H1 (cell line): ENCODE data around the gene ZNF705A. TPM values are rescaled to one million over a fixed set of nuclear protein-coding genes. Genes with fewer than 3 reads are reported as not detected.
"Not testable (repeated sequence)": the region's sequence is repeated elsewhere in the genome, so short reads cannot be mapped to it uniquely, and the experiment has no call there.

Experiments
- CTCF ChIA-PET: fragments of 300-600 bp; sonication (Branson Sonifier 250); formaldehyde crosslinking; loops from one replicate; lab custom pipeline; 2021; ENCODE audit not compliant: partially characterized antibody; lab: Charles Lee
- POLR2A ChIA-PET: fragments of 300-600 bp; sonication (Branson Sonifier 250); formaldehyde crosslinking; loops from one replicate; lab custom pipeline; 2021; ENCODE audit warnings: inconsistent platforms; ENCODE audit not compliant: partially characterized antibody; lab: Charles Lee
- DNase-seq, 2 experiments: peaks; one replicate each; pipeline versions ENCODE4 v3.0.0 to v3.0.0-alpha.2; 2010 to 2022; ENCODE audit warnings: low spot score in 2 of 2, low read depth in 1 of 2, mixed read lengths in 1 of 2
- FAIRE-seq: peaks from 2 replicates; lab custom pipeline; 2011; peaks lifted over from hg19 to GRCh38; lab: Jason Lieb, UNC
- H2AFZ ChIP-seq: 2 replicates; pipeline ENCODE4 v1.8.1; 2012; ENCODE audit warnings: low read length, inconsistent platforms
- H2AK5ac ChIP-seq: 2 replicates; pipeline ENCODE4 v1.6.1; 2013; ENCODE audit warnings: low read depth, low read length
- H2BK120ac ChIP-seq: replicated peaks from 2 replicates; pipeline ENCODE3; 2013; ENCODE audit warnings: low read depth, low read length, inconsistent platforms
- H2BK12ac ChIP-seq: 2 replicates; pipeline ENCODE4 v1.6.1; 2013; ENCODE audit warnings: low read depth, low read length
- H2BK15ac ChIP-seq: 2 replicates; pipeline ENCODE4 v1.6.1; 2013; ENCODE audit warnings: low read length
- H2BK20ac ChIP-seq: 2 replicates; pipeline ENCODE4 v1.6.1; 2013; ENCODE audit warnings: low read length
- H2BK5ac ChIP-seq: 2 replicates; pipeline ENCODE4 v1.6.1; 2013; ENCODE audit warnings: low read depth, low read length
- H3K14ac ChIP-seq: 2 replicates; pipeline ENCODE4 v1.6.1; 2013; ENCODE audit warnings: inconsistent platforms; ENCODE audit not compliant: insufficient read length
- H3K18ac ChIP-seq: 2 replicates; pipeline ENCODE4 v1.6.1; 2013; ENCODE audit warnings: low read length; ENCODE audit errors: extremely low read depth
- H3K23ac ChIP-seq: 2 replicates; pipeline ENCODE4 v1.6.1; 2013; ENCODE audit warnings: inconsistent platforms; ENCODE audit not compliant: insufficient read length
- H3K23me2 ChIP-seq: 2 replicates; pipeline ENCODE4 v1.6.1; 2013; ENCODE audit warnings: low read depth, low read length
- H3K27ac ChIP-seq: 2 replicates; pipeline ENCODE4 v1.6.1; 2011; ENCODE audit warnings: low read depth, low read length, inconsistent platforms
- H3K27me3 ChIP-seq, 4 experiments: replicated peaks in 1 of 4; 1 replicate in 1 of 4; 2 replicates in 3 of 4; pipeline versions ENCODE4 v1.6.1 to v1.8.1; 2011 to 2013; ENCODE audit warnings: low read length in 3 of 4, mild to moderate bottlenecking in 3 of 4, inconsistent platforms in 2 of 4, mixed read lengths in 2 of 4, moderate library complexity in 1 of 4; ENCODE audit not compliant: control insufficient read depth in 3 of 4, insufficient read depth in 3 of 4; ENCODE audit errors: extremely low read depth in 1 of 4
- H3K36me3 ChIP-seq, 4 experiments: 2 replicates each; pipeline versions ENCODE4 v1.6.1 to v1.8.1; 2011 to 2013; ENCODE audit warnings: mild to moderate bottlenecking in 4 of 4, low read length in 3 of 4, moderate library complexity in 2 of 4, control low read depth in 1 of 4, inconsistent platforms in 1 of 4; ENCODE audit not compliant: insufficient read depth in 4 of 4, control insufficient read depth in 2 of 4
- H3K4ac ChIP-seq: replicated peaks from 2 replicates; pipeline ENCODE3; 2013; ENCODE audit warnings: low read length, low read depth, mixed read lengths, inconsistent platforms; ENCODE audit not compliant: insufficient read length
- H3K4me1 ChIP-seq, 4 experiments: replicated peaks in 1 of 4; 1 replicate in 1 of 4; 2 replicates in 3 of 4; pipeline versions ENCODE4 v1.6.1 to v1.8.1; 2011 to 2013; ENCODE audit warnings: low read length in 3 of 4, inconsistent platforms in 2 of 4, mixed read lengths in 1 of 4; ENCODE audit not compliant: insufficient read depth in 4 of 4, control insufficient read depth in 3 of 4
- H3K4me2 ChIP-seq, 2 experiments: 2 replicates each; pipeline versions ENCODE4 v1.6.1 to v1.8.1; 2011 to 2013; ENCODE audit warnings: low read depth in 2 of 2, low read length in 2 of 2, control low read depth in 1 of 2, inconsistent platforms in 1 of 2, mild to moderate bottlenecking in 1 of 2; ENCODE audit not compliant: insufficient read depth in 1 of 2
- H3K4me3 ChIP-seq, 4 experiments: fragments of 200-600, 300-600 bp in 1 of 4; sonication (generic), shearing (Covaris generic), sonication (Bioruptor Twin) in 1 of 4; 2 replicates each; pipeline versions ENCODE4 v1.5.1 to v1.8.1; 2011 to 2016; ENCODE audit warnings: low read length in 4 of 4, low read depth in 3 of 4, control low read depth in 2 of 4, inconsistent platforms in 2 of 4, mild to moderate bottlenecking in 2 of 4, mixed read lengths in 1 of 4, moderate library complexity in 1 of 4; ENCODE audit not compliant: insufficient read depth in 2 of 4; ENCODE audit errors: extremely low read depth in 1 of 4
- H3K56ac ChIP-seq: replicated peaks from 2 replicates; pipeline ENCODE3; 2013; ENCODE audit warnings: low read depth, mild to moderate bottlenecking, mixed read lengths, low read length, inconsistent platforms; ENCODE audit not compliant: insufficient read length
- H3K79me1 ChIP-seq: 2 replicates; pipeline ENCODE4 v1.6.1; 2013; ENCODE audit warnings: low read depth, low read length, control low read depth
- H3K79me2 ChIP-seq, 2 experiments: 2 replicates each; pipeline versions ENCODE4 v1.6.1 to v1.8.1; 2012 to 2013; ENCODE audit warnings: low read length in 2 of 2, mild to moderate bottlenecking in 2 of 2, inconsistent platforms in 1 of 2; ENCODE audit not compliant: insufficient read depth in 2 of 2, control insufficient read depth in 1 of 2
- H3K9ac ChIP-seq, 4 experiments: replicated peaks in 1 of 4; 1 replicate in 1 of 4; 2 replicates in 3 of 4; pipeline versions ENCODE4 v1.6.1 to v1.8.1; 2011 to 2013; ENCODE audit warnings: low read depth in 3 of 4, low read length in 3 of 4, control low read depth in 2 of 4, mild to moderate bottlenecking in 2 of 4, moderate library complexity in 2 of 4, inconsistent platforms in 1 of 4; ENCODE audit errors: extremely low read depth in 1 of 4
- H3K9me3 ChIP-seq, 2 experiments: 2 replicates each; pipeline versions ENCODE4 v1.6.1 to v1.8.1; 2012 to 2013; ENCODE audit warnings: mild to moderate bottlenecking in 2 of 2, moderate library complexity in 2 of 2, control low read depth in 1 of 2, inconsistent platforms in 1 of 2, low read depth in 1 of 2, low read length in 1 of 2, mixed read lengths in 1 of 2; ENCODE audit not compliant: insufficient read depth in 2 of 2
- H4K20me1 ChIP-seq, 2 experiments: replicated peaks in 1 of 2; 2 replicates each; pipeline versions ENCODE3 to v1.8.1; 2011 to 2013; ENCODE audit warnings: inconsistent platforms in 2 of 2, low read length in 2 of 2, mild to moderate bottlenecking in 1 of 2; ENCODE audit not compliant: insufficient read depth in 2 of 2, control insufficient read depth in 1 of 2
- H4K5ac ChIP-seq: 2 replicates; pipeline ENCODE4 v1.6.1; 2013; ENCODE audit warnings: low read length, low read depth, mixed read lengths, inconsistent platforms; ENCODE audit not compliant: insufficient read length
- H4K8ac ChIP-seq: 2 replicates; pipeline ENCODE4 v1.8.0; 2013; ENCODE audit warnings: mild to moderate bottlenecking, moderate library complexity, low read length, inconsistent platforms; ENCODE audit not compliant: insufficient read depth; ENCODE audit errors: extremely low read depth
- H4K91ac ChIP-seq: replicated peaks from 2 replicates; pipeline ENCODE3; 2013; ENCODE audit warnings: low read length, mixed read lengths, inconsistent platforms; ENCODE audit not compliant: insufficient read length
- WGBS, 2 experiments: shearing (Covaris generic) in 1 of 2; methylation state at CpG; one replicate each; pipeline versions ENCODE4 v1.1.6 to v1.1.7; 2013 to 2015; ENCODE audit warnings: low lambda C conversion rate in 2 of 2, mixed read lengths in 2 of 2, inconsistent platforms in 1 of 2, low coverage in 1 of 2, missing lambda C conversion rate in 1 of 2; ENCODE audit not compliant: insufficient replicate concordance in 2 of 2, insufficient coverage in 1 of 2, insufficient read length in 1 of 2; ENCODE audit errors: extremely low coverage in 1 of 2, missing lambda C conversion rate in 1 of 2; 5-methylcytosine and 5-hydroxymethylcytosine counted together
- polyA plus RNA-seq, 7 experiments: library from polyadenylated mRNA; depleted of rRNA in 3 of 7; stranded (reverse) in 5 of 7; unstranded in 2 of 7; fragments of >200 nt in 5 of 7; fragments of 200-250 nt in 2 of 7; gene quantifications; 1 replicate in 5 of 7; 2 replicates in 1 of 7; 4 replicates in 1 of 7; pipeline versions ENCODE4 v1.2.1 to v1.2.3, GENCODE V29; 2011 to 2013; ENCODE audit warnings: missing spikeins in 2 of 7, mixed read lengths in 2 of 7
- total RNA-seq: library from RNA; stranded (reverse); fragmentation: NEBNext Ultra II Directional; extraction: Animal tissue kit (Norgen Biotek cat#: 25700); gene quantifications from 2 replicates; pipeline ENCODE4 v1.2.1, GENCODE V29; 2021

The ZNF705A gene
- total and polyA plus RNA-seq, 2 of the 8 experiments (the other 6 are each of a cell fraction or from before 2014, with no cell fraction given) = not detected

- not testable (repeated sequence) for H2BK120ac ChIP-seq, H3K23me2 ChIP-seq, H4K91ac ChIP-seq, H3K36me3 ChIP-seq, H3K18ac ChIP-seq, H3K9ac ChIP-seq, H3K9me3 ChIP-seq, H3K4me3 ChIP-seq, H3K23ac ChIP-seq, DNase-seq, H3K79me2 ChIP-seq, H3K4ac ChIP-seq, H4K8ac ChIP-seq, H3K27me3 ChIP-seq, H2BK15ac ChIP-seq, H3K79me1 ChIP-seq, H4K5ac ChIP-seq, H3K14ac ChIP-seq, H3K27ac ChIP-seq, H2BK5ac ChIP-seq, H2BK20ac ChIP-seq, FAIRE-seq, H3K56ac ChIP-seq, H3K4me2 ChIP-seq, H2BK12ac ChIP-seq, H4K20me1 ChIP-seq, H2AFZ ChIP-seq, H3K4me1 ChIP-seq, H2AK5ac ChIP-seq
- ChIA-PET POLR2A (interaction anchor here (1.6 kb wide), 1 partner anchor 33 kb away, joined by 5 read pairs; no protein-coding TSS in a partner anchor), CTCF (interaction anchor here (1.0 kb wide), 1 partner anchor 34 kb away, joined by 3 read pairs; no protein-coding TSS in a partner anchor)
- 86% methylated on average over 4 of the region's 4 CpGs; no CpG with 5 or more reads in 1 of the 2 experiments for WGBS, 2 experiments
Observed at GRCh38 chr12:8113117-8113516, 43.7 kb upstream of the ZNF705A start.
